OCI-LY7 (cell line): ENCODE results near the gene SLC25A25.
"Not testable (repeated sequence)": the region's sequence is repeated elsewhere in the genome, so short reads cannot be mapped to it uniquely, and the experiment has no call there.

Source experiments
- CTCF ChIP-seq: fragments of 200-600 bp; sonication (generic); conservative IDR thresholded peaks from 2 replicates; pipeline ENCODE4 v1.5.1; 2014; ENCODE audit warnings: mild to moderate bottlenecking, antibody characterized with exemption, low read length, moderate library complexity, mixed read lengths
- EZH2phosphoT487 ChIP-seq: fragments of 200-600 bp; sonication (generic); IDR thresholded peaks from 2 replicates; pipeline ENCODE4 v1.6.1; 2018; ENCODE audit warnings: low read depth, borderline replicate concordance, mild to moderate bottlenecking, mixed run types, antibody characterized with exemption, low read length, moderate library complexity, mixed read lengths

GRCh38 chr9:128131346-128131745, 63.3 kb downstream of the SLC25A25 start:
- TF ChIP-seq CTCF, EZH2phosphoT487: not testable (repeated sequence)
